Stomach (tissue), 9 donors: ENCODE data around the gene SEC24C. TPM values are rescaled to one million over a fixed set of nuclear protein-coding genes. Genes with fewer than 3 reads are reported as not detected.

ENCODE experiments used
- DNase-seq, 2 donors: peaks; one replicate each; pipeline versions ENCODE4 v3.0.0 to v3.0.0-alpha.2; 2013 to 2019
- H3K27ac ChIP-seq, 5 donors: fragments of 200-600 bp in 4 of 5; sonication (generic) in 4 of 5; one replicate each; pipeline ENCODE4 v1.5.1; 2013 to 2019; ENCODE audit warnings: mild to moderate bottlenecking in 1 of 5, moderate library complexity in 1 of 5
- H3K27me3 ChIP-seq, 3 donors: fragments of 200-600 bp; sonication (generic); one replicate each; pipeline ENCODE4 v1.5.1; 2017 to 2019; ENCODE audit warnings: mixed run types in 1 of 3
- H3K36me3 ChIP-seq, 4 donors: fragments of 200-600 bp; sonication (generic); 1 replicate in 3 of 4; 2 replicates in 1 of 4; pipeline ENCODE4 v1.5.1; 2016 to 2019
- H3K4me1 ChIP-seq, 4 donors: fragments of 200-600 bp; sonication (generic); one replicate each; pipeline ENCODE4 v1.5.1; 2016 to 2019
- H3K4me3 ChIP-seq, 4 donors: fragments of 200-600 bp; sonication (generic) in 3 of 4; one replicate each; pipeline ENCODE4 v1.5.1; 2016 to 2019; ENCODE audit warnings: mild to moderate bottlenecking in 1 of 4
- H3K9me3 ChIP-seq, 4 donors: fragments of 200-600 bp; sonication (generic); one replicate each; pipeline ENCODE4 v1.5.1; 2016 to 2019
- CTCF ChIP-seq, 7 experiments: fragments of 450-650 bp in 4 of 7; fragments of 200-600 bp in 3 of 7; sonication (generic) in 3 of 7; IDR thresholded peaks; one replicate each; pipeline ENCODE4 v1.5.1; 2016 to 2019; ENCODE audit warnings: antibody characterized with exemption in 7 of 7, control low read depth in 2 of 7, mild to moderate bottlenecking in 1 of 7
- EP300 ChIP-seq: sonication (generic); formaldehyde crosslinking; IDR thresholded peaks from one replicate; pipeline ENCODE4 v1.6.1; 2017; ENCODE audit warnings: antibody characterized with exemption
- POLR2A ChIP-seq, 4 donors: fragments of 450-650 bp; IDR thresholded peaks; one replicate each; pipeline ENCODE4 v1.6.1; 2016; ENCODE audit warnings: antibody characterized with exemption in 4 of 4, control low read depth in 2 of 4, mild to moderate bottlenecking in 1 of 4, moderate library complexity in 1 of 4
- POLR2AphosphoS5 ChIP-seq, 3 donors: sonication (generic); formaldehyde crosslinking; IDR thresholded peaks; one replicate each; pipeline ENCODE4 v1.6.1; 2016; ENCODE audit warnings: antibody characterized with exemption in 3 of 3
- WGBS, 5 donors: extraction: QIAGEN DNeasy Blood & Tissue Kit in 3 of 5; methylation state at CpG; one replicate each; pipeline versions ENCODE4 v1.1.5 to v1.1.7; 2013 to 2018; 5-methylcytosine and 5-hydroxymethylcytosine counted together
- intact Hi-C: fragments of 100-400 bp; cut with DNase I; formaldehyde crosslinking; loops from one replicate; pipeline ENCODE4 v1.15.1; 2023; ENCODE audit warnings: low total_unique reads
- polyA plus RNA-seq, 3 donors: library from polyadenylated mRNA; stranded (reverse); fragments of 200-250 nt; gene quantifications; one replicate each; pipeline ENCODE4 v1.2.3, GENCODE V29; 2013
- total RNA-seq, 5 donors: library from RNA; depleted of rRNA; stranded (reverse); fragments of >200 nt; gene quantifications; one replicate each; pipeline versions ENCODE4 v1.1.0 to v1.2.3, GENCODE V29; 2014 to 2016
- donor health status: healthy with polysubstance abuse.
- donor health status: Bipolar disorder and iron deficiency.
- donor health status: healthy.

The SEC24C gene
- total and polyA plus RNA-seq, 8 donors = 23.5 to 58.8 (median 40.6) TPM

GRCh38 chr10:73763343-73763742 lies 19.2 kb downstream of the SEC24C start:
- Histone ChIP-seq H3K27ac (no peak overlapping the region), H3K27me3 (no peaks in the 10 kb centered on the region), H3K4me1 (peaks cover 0 to 12% (median 0%) of the 10 kb centered on the region in 4 donors), H3K36me3 (peaks cover 86 to 100% (median 96%) of the 10 kb centered on the region in 4 donors), H3K4me3 (no peak overlapping the region), H3K9me3 (no peaks in the 10 kb centered on the region)
- intact Hi-C loops = no loop called here
- TF ChIP-seq CTCF (IDR thresholded peaks at IDR 0.05) (no peak), POLR2A (IDR thresholded peaks at IDR 0.05) (no peak), EP300 (no peak), POLR2AphosphoS5 (IDR thresholded peaks at IDR 0.05) (no peak)
- 66 to 88% (median 76%) methylated on average over 2 of the region's 2 CpGs for WGBS, 5 donors
- DNase-seq = no peak

DNA sequence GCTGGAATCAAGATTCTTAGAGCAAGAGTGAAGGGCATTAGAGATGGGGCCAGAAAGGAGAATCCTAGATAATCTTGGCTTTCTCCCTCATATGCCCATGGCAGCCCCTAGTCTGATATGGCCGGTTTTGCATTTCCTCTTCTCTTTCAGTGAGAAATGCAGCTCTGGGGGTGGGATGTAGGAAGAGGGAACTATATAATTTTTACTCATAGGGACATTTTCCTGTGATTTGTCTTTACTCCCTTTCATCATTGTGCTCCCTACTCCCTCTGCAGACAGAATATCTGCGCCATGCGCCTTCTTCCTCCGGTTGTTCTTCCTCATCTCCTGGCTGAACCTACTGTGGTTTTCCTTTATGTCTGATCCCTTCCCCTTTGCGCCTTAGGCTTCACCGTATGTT lies 20.9 kb downstream of the SEC24C start:
- no peak overlapping the region for H3K4me3 ChIP-seq
- 91 to 93% (median 91%) methylated on average over 6 of the region's 6 CpGs for WGBS, 5 donors
- no peak for DNase-seq
- H3K4me1 ChIP-seq = peaks cover 0 to 3% (median 0%) of the 10 kb centered on the region in 4 donors
- H3K27ac ChIP-seq = no peak overlapping the region
- no peaks in the 10 kb centered on the region for H3K27me3 ChIP-seq
- intact Hi-C loops = no loop called here
- no peaks in the 10 kb centered on the region for H3K9me3 ChIP-seq
- no peak for TF ChIP-seq EP300
- no peak for TF ChIP-seq CTCF (IDR thresholded peaks at IDR 0.05)
- no peak for TF ChIP-seq POLR2AphosphoS5 (IDR thresholded peaks at IDR 0.05)
- TF ChIP-seq POLR2A (IDR thresholded peaks at IDR 0.05) = no peak
- H3K36me3 ChIP-seq = peaks cover 96 to 100% (median 100%) of the 10 kb centered on the region in 4 donors

- TF ChIP-seq POLR2AphosphoS5 (IDR thresholded peaks at IDR 0.05) = no peak
- no peak for TF ChIP-seq EP300
- TF ChIP-seq CTCF (IDR thresholded peaks at IDR 0.05) = no peak
- no peak for TF ChIP-seq POLR2A (IDR thresholded peaks at IDR 0.05)
- DNase-seq = peak in 1 of 2 donors; percentile 52
- no peaks in the 10 kb centered on the region for H3K9me3 ChIP-seq
- WGBS, 5 donors = 72 to 84% (median 75%) methylated on average over 11 of the region's 11 CpGs
- no peak overlapping the region for H3K4me3 ChIP-seq
- peaks cover 8 to 21% (median 16%) of the 10 kb centered on the region in 4 donors for H3K4me1 ChIP-seq
- no peak overlapping the region for H3K27ac ChIP-seq
- peaks cover 71 to 77% (median 76%) of the 10 kb centered on the region in 4 donors for H3K36me3 ChIP-seq
- intact Hi-C loops = no loop called here
- H3K27me3 ChIP-seq = no peaks in the 10 kb centered on the region
These were observed 24.7 kb downstream of the SEC24C start for GRCh38 chr10:73768881-73769280.

DNA sequence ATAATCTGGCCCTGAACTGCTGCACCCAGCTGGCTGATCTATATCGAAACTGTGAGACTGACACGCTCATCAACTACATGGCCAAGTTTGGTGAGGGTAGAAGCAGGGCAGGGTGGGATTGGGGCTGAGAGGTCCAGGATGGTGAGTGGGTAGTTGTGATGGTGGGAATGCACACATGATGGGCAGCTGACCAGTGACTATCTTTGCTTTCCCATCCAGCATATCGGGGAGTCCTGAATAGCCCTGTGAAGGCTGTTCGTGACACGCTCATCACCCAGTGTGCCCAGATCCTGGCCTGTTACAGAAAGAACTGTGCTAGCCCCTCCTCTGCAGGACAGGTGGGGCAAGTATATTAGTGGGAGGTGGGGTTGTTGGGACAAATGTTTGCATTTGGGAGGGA lies 25.2 kb downstream of the SEC24C start:
- no peak overlapping the region for H3K27ac ChIP-seq
- H3K4me1 ChIP-seq = peaks cover 13 to 26% (median 22%) of the 10 kb centered on the region in 4 donors
- no peak for DNase-seq
- no peak overlapping the region for H3K4me3 ChIP-seq
- no peaks in the 10 kb centered on the region for H3K9me3 ChIP-seq
- 91 to 95% (median 91%) methylated on average over 5 of the region's 5 CpGs for WGBS, 5 donors
- peaks cover 67 to 72% (median 71%) of the 10 kb centered on the region in 4 donors for H3K36me3 ChIP-seq
- H3K27me3 ChIP-seq = no peaks in the 10 kb centered on the region
- no peak for TF ChIP-seq POLR2AphosphoS5 (IDR thresholded peaks at IDR 0.05)
- no peak for TF ChIP-seq EP300
- TF ChIP-seq CTCF (IDR thresholded peaks at IDR 0.05) = no peak
- no peak for TF ChIP-seq POLR2A (IDR thresholded peaks at IDR 0.05)
- intact Hi-C loops = no loop called here
